Testis (tissue), 2 donors: Measurements from ENCODE around the gene FGF19.

ENCODE experiments used
- POLR2A ChIP-seq: fragments of 450-650 bp; IDR thresholded peaks from one replicate; pipeline ENCODE4 v1.6.1; 2017; ENCODE audit warnings: antibody characterized with exemption, mild to moderate bottlenecking, moderate library complexity
- TF ChIP-seq, protein P1 (sequence below), 3 experiments: fragments of 450-650 bp in 2 of 3; fragments of 200-600 bp in 1 of 3; sonication (generic) in 1 of 3; IDR thresholded peaks; one replicate each; pipeline ENCODE4 v1.5.1; 2016 to 2019; ENCODE audit warnings: antibody characterized with exemption in 3 of 3, mild to moderate bottlenecking in 2 of 3, moderate library complexity in 1 of 3

DNA sequence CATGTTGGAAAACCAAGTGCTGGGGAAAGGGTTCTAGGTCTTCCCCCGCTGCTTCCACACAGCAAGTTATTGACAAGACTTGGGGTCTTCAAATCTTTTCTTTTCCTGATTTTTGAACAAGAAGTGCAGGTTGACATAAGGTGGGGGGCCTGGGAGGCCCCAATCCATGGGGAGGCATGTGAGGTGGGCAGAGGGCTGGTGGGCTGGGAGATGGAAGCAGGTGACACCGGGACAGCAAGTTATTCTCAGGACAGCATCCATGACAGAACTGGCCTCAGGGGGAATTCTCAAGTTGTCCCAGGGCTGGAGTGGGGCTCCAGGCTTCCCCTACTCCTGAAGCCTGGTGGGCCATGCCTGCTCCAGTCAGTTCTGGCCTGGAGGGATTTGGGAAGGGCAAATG is 5.5 kb downstream of the FGF19 start:
- no peak for TF ChIP-seq POLR2A
- TF ChIP-seq, protein P1, sequence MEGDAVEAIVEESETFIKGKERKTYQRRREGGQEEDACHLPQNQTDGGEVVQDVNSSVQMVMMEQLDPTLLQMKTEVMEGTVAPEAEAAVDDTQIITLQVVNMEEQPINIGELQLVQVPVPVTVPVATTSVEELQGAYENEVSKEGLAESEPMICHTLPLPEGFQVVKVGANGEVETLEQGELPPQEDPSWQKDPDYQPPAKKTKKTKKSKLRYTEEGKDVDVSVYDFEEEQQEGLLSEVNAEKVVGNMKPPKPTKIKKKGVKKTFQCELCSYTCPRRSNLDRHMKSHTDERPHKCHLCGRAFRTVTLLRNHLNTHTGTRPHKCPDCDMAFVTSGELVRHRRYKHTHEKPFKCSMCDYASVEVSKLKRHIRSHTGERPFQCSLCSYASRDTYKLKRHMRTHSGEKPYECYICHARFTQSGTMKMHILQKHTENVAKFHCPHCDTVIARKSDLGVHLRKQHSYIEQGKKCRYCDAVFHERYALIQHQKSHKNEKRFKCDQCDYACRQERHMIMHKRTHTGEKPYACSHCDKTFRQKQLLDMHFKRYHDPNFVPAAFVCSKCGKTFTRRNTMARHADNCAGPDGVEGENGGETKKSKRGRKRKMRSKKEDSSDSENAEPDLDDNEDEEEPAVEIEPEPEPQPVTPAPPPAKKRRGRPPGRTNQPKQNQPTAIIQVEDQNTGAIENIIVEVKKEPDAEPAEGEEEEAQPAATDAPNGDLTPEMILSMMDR (IDR thresholded peaks at IDR 0.05), result no peak
